Smooth muscle cell (in vitro differentiated cells): ENCODE data around the gene UROC1. TPM values are rescaled to one million over a fixed set of nuclear protein-coding genes. Genes with fewer than 3 reads are reported as not detected.

Source experiments
- DNase-seq: peaks from one replicate; lab custom pipeline; 2025; ENCODE audit not compliant: unreplicated experiment; lab: John Stamatoyannopoulos, UW
- H2AFZ ChIP-seq: fragments of 200-600 bp; sonication (generic); 2 replicates; pipeline ENCODE4 v1.6.0; 2016; ENCODE audit warnings: antibody characterized with exemption, low read depth, mild to moderate bottlenecking
- H3F3A ChIP-seq: fragments of 200-600 bp; sonication (generic); 2 replicates; pipeline ENCODE4 v1.6.0; 2017; ENCODE audit warnings: antibody characterized with exemption, low read depth
- H3K27ac ChIP-seq: fragments of 200-600 bp; sonication (generic); 2 replicates; pipeline ENCODE4 v1.5.1; 2016; ENCODE audit warnings: low read depth, mild to moderate bottlenecking
- H3K27me3 ChIP-seq: fragments of 200-600 bp; sonication (generic); 2 replicates; pipeline ENCODE4 v1.6.1; 2016; ENCODE audit warnings: low read depth, mild to moderate bottlenecking
- H3K36me3 ChIP-seq: fragments of 200-600 bp; sonication (generic); 2 replicates; pipeline ENCODE4 v1.5.1; 2016; ENCODE audit warnings: low read depth
- H3K4me1 ChIP-seq: fragments of 200-600 bp; sonication (generic); 2 replicates; pipeline ENCODE4 v1.5.1; 2016; ENCODE audit warnings: low read depth
- H3K4me2 ChIP-seq: fragments of 200-600 bp; sonication (generic); 2 replicates; pipeline ENCODE4 v1.6.0; 2016; ENCODE audit warnings: mild to moderate bottlenecking
- H3K4me3 ChIP-seq: fragments of 200-600 bp; sonication (generic); 2 replicates; pipeline ENCODE4 v1.5.1; 2016; ENCODE audit warnings: mild to moderate bottlenecking
- H3K79me2 ChIP-seq: fragments of 200-600 bp; sonication (generic); 2 replicates; pipeline ENCODE4 v1.6.0; 2016; ENCODE audit warnings: low read depth, mild to moderate bottlenecking
- H3K9ac ChIP-seq: fragments of 200-600 bp; sonication (generic); 2 replicates; pipeline ENCODE4 v1.6.0; 2016; ENCODE audit warnings: low read depth
- H3K9me3 ChIP-seq: fragments of 200-600 bp; sonication (generic); replicated peaks from 2 replicates; pipeline ENCODE4 v1.5.1; 2016; ENCODE audit warnings: low read depth
- H4K20me1 ChIP-seq: fragments of 200-600 bp; sonication (generic); 2 replicates; pipeline ENCODE4 v1.6.0; 2016; ENCODE audit warnings: low read depth
- whole genome bisulfite sequencing: methylation state at CpG from one replicate; pipeline ENCODE4 v1.1.7; 2016; ENCODE audit warnings: low lambda C conversion rate; 5-methylcytosine and 5-hydroxymethylcytosine counted together
- polyA plus RNA-seq: library from polyadenylated mRNA; unstranded; fragments of >200 nt; fragmentation: Nextera tagmentation; extraction: Ambion mirVana; gene quantifications from 2 replicates; pipeline ENCODE4 v1.2.1, GENCODE V29; 2016
- total RNA-seq: library from RNA; depleted of rRNA; stranded (reverse); fragments of >200 nt; gene quantifications from 2 replicates; pipeline ENCODE4 v1.2.3, GENCODE V29; 2014
- TF ChIP-seq, protein P1 (sequence below): fragments of 200-600 bp; sonication (generic); IDR thresholded peaks from 2 replicates; pipeline ENCODE4 v1.5.1; 2017; ENCODE audit warnings: borderline replicate concordance, mild to moderate bottlenecking, antibody characterized with exemption; ENCODE audit not compliant: insufficient read depth, poor library complexity, severe bottlenecking

The UROC1 gene
- total and polyA plus RNA-seq, 2 experiments from 2014 or later: not detected

DNA sequence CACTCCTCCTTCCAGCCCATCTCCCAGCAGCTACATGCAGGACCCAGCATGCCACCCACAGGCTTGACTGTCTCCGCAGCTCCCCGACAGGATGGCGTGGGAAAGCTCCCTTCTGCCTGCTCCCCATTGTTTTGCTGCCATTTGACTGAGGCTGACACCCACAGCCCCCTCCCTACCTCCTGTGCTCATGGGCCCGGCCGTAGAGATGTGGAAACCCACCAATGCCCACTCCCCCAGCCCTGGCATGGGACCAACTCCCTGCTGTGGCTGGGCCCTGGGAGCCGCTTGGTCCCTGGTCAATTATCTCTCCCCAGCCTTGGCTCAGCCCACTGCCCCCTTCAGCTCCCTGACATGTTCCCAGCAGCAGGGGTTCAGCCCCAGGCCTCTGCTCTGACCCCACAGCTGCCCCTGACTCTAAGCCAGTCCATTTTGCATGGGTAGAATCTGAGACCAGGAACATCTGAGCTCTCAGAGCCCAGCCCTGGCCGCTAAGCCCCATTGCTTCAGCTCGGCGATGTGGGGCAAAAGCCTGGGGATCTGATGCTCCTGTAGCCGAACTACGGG is 33.0 kb upstream of the UROC1 start:
- no peak overlapping the region for H3K4me3 ChIP-seq
- no peaks in the 10 kb centered on the region for H3K4me1 ChIP-seq
- H3K4me2 ChIP-seq: no peak overlapping the region
- no peak for DNase-seq
- H3K79me2 ChIP-seq: no peaks in the 10 kb centered on the region
- no peaks in the 10 kb centered on the region for H4K20me1 ChIP-seq
- no peak overlapping the region for H3K9ac ChIP-seq
- H3K27ac ChIP-seq: no peak overlapping the region
- H3K27me3 ChIP-seq: no peaks in the 10 kb centered on the region
- TF ChIP-seq, protein P1, sequence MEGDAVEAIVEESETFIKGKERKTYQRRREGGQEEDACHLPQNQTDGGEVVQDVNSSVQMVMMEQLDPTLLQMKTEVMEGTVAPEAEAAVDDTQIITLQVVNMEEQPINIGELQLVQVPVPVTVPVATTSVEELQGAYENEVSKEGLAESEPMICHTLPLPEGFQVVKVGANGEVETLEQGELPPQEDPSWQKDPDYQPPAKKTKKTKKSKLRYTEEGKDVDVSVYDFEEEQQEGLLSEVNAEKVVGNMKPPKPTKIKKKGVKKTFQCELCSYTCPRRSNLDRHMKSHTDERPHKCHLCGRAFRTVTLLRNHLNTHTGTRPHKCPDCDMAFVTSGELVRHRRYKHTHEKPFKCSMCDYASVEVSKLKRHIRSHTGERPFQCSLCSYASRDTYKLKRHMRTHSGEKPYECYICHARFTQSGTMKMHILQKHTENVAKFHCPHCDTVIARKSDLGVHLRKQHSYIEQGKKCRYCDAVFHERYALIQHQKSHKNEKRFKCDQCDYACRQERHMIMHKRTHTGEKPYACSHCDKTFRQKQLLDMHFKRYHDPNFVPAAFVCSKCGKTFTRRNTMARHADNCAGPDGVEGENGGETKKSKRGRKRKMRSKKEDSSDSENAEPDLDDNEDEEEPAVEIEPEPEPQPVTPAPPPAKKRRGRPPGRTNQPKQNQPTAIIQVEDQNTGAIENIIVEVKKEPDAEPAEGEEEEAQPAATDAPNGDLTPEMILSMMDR: no peak
- 88% methylated on average over 11 of the region's 11 CpGs for WGBS
- no peaks in the 10 kb centered on the region for H3K36me3 ChIP-seq
- no peak overlapping the region for H2AFZ ChIP-seq
- H3K9me3 ChIP-seq: no peaks in the 10 kb centered on the region
- no peaks in the 10 kb centered on the region for H3F3A ChIP-seq

- TF ChIP-seq, protein P1: no peak
- H3K9me3 ChIP-seq: no peaks in the 10 kb centered on the region
- H3K4me2 ChIP-seq: no peak overlapping the region
- no peak overlapping the region for H3K27ac ChIP-seq
- 87% methylated on average over 12 of the region's 12 CpGs for WGBS
- H3K36me3 ChIP-seq: no peaks in the 10 kb centered on the region
- H3K9ac ChIP-seq: no peak overlapping the region
- H3K27me3 ChIP-seq: no peaks in the 10 kb centered on the region
- no peaks in the 10 kb centered on the region for H3F3A ChIP-seq
- H4K20me1 ChIP-seq: no peaks in the 10 kb centered on the region
- H3K4me1 ChIP-seq: no peaks in the 10 kb centered on the region
- H3K79me2 ChIP-seq: no peaks in the 10 kb centered on the region
- no peak overlapping the region for H2AFZ ChIP-seq
- no peak for DNase-seq
- no peak overlapping the region for H3K4me3 ChIP-seq
These were observed 32.4 kb upstream of the UROC1 start for GRCh38 chr3:126549861-126550487.

DNA sequence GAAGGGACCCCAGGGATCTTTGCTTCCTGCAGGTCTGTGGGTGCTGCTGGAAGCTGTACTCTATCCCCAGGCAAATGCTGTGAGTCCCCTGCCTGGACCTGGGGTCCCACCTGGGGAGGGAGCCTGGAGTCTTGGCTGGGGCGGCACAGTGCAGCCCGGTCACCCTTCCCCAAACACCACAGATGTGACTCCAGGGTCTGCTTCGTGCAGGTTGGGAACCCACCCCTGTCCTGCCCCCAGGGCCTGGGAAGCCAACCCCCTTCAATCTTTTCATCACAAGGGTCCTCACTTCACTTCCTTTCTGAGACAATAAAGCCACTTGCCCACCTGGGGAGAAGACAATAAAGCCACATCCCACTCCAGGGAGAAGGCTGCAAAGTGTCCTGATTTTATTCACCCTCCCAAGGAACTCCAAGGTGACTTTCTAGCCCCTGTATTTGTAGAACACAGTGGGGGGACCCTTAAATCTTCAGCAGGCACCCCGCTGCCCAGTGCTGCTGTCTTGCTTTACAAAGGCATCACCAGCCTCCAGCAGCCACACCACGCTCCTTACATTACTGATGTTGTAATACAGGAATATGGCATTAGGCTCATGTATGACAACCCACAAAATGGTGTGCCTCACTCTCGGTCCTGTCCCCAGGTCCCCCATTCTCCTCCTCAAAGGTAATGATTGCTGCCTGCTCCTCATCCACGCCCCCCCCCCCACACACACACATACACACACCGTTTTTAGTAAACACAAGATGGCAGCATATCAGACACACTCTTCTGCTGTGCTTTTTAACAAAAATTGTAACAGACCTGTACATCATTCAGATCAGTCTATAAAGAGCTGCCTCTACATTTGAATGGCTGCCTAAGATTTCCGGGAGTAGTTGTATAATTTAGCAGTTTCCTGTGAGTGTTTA is 31.2 kb upstream of the UROC1 start:
- Histone ChIP-seq H3K36me3 (no peaks in the 10 kb centered on the region), H3K79me2 (no peaks in the 10 kb centered on the region), H3K4me1 (no peaks in the 10 kb centered on the region), H3K4me2 (no peak overlapping the region), H3K9me3 (no peaks in the 10 kb centered on the region), H3K27me3 (no peaks in the 10 kb centered on the region), H3K27ac (no peak overlapping the region), H3K4me3 (no peak overlapping the region), H4K20me1 (no peaks in the 10 kb centered on the region), H3F3A (no peaks in the 10 kb centered on the region), H3K9ac (no peak overlapping the region), H2AFZ (no peak overlapping the region)
- TF ChIP-seq, protein P1: no peak
- DNase-seq: no peak
- whole genome bisulfite sequencing: 55% methylated on average over 9 of the region's 9 CpGs
